Measurements from ENCODE around the gene CPXM1. TPM values are rescaled to one million over a fixed set of nuclear protein-coding genes. Genes with fewer than 3 reads are reported as not detected.
"Not testable (repeated sequence)": the region's sequence is repeated elsewhere in the genome, so short reads cannot be mapped to it uniquely, and the experiment has no call there.

The CPXM1 gene
- total and polyA plus RNA-seq, 7 donors, result 0.27 to 1.3 (median 0.44) TPM

GRCh38 chr20:2835331-2835796 is 34.9 kb upstream of the CPXM1 start:
- peaks cover 0 to 24% of the 10 kb centered on the region in 2 donors for H3K36me3 ChIP-seq (ENCODE audit: insufficient read depth in 1 of 2, low read depth in 1 of 2)
- intact Hi-C loops (cut with DNase I), result no loop called here
- no peak overlapping the region for H3K4me3 ChIP-seq
- WGBS, 3 donors, result 83 to 93% (median 86%) methylated on average over 6 of the region's 6 CpGs
- TF ChIP-seq CTCF (IDR thresholded peaks at IDR 0.05), result no peak
- no peak for ATAC-seq
- DNase-seq, result no peak
- H3K9me3 ChIP-seq, result no peaks in the 10 kb centered on the region
- H3K4me1 ChIP-seq, result peaks cover 4% of the 10 kb centered on the region
- H3K27me3 ChIP-seq (ENCODE audit: insufficient read depth in 3 of 3, low read length in 2 of 3), result no peaks in the 10 kb centered on the region
- no peak overlapping the region for H3K27ac ChIP-seq

GRCh38 chr20:2834401-2835110 is 34.1 kb upstream of the CPXM1 start:
- no peak overlapping the region for H3K4me3 ChIP-seq
- no peaks in the 10 kb centered on the region for H3K9me3 ChIP-seq
- peaks cover 0 to 24% of the 10 kb centered on the region in 2 donors for H3K36me3 ChIP-seq (ENCODE audit: insufficient read depth in 1 of 2, low read depth in 1 of 2)
- ATAC-seq (no peak), DNase-seq (no peak)
- H3K27me3 ChIP-seq (ENCODE audit: insufficient read depth in 3 of 3, low read length in 2 of 3), result no peaks in the 10 kb centered on the region
- H3K27ac ChIP-seq, result no peak overlapping the region
- H3K4me1 ChIP-seq, result no peaks in the 10 kb centered on the region
- WGBS, 3 donors, result 91 to 96% (median 94%) methylated on average over 14 of the region's 14 CpGs
- intact Hi-C loops (cut with DNase I), result no loop called here
- no peak for TF ChIP-seq CTCF (IDR thresholded peaks at IDR 0.05)

GRCh38 chr20:2833761-2834160 is 33.3 kb upstream of the CPXM1 start:
- Histone ChIP-seq H3K4me1 (no peaks in the 10 kb centered on the region), H3K9me3 (no peaks in the 10 kb centered on the region), H3K27ac (no peak overlapping the region), H3K36me3 (ENCODE audit: insufficient read depth in 1 of 2, low read depth in 1 of 2) (peaks cover 0 to 23% of the 10 kb centered on the region in 2 donors), H3K27me3 (ENCODE audit: insufficient read depth in 3 of 3, low read length in 2 of 3) (no peaks in the 10 kb centered on the region), H3K4me3 (no peak overlapping the region)
- no peak for ATAC-seq
- 69 to 88% (median 82%) methylated on average over 1 of the region's 1 CpG for WGBS, 3 donors
- TF ChIP-seq CTCF (IDR thresholded peaks at IDR 0.05), result no peak
- no peak for DNase-seq
- intact Hi-C loops (cut with DNase I), result no loop called here

- ATAC-seq; H3K4me1 ChIP-seq; DNase-seq; H3K4me3 ChIP-seq; H3K9me3 ChIP-seq; intact Hi-C loops (cut with DNase I); H3K27ac ChIP-seq: not testable (repeated sequence)
- Histone ChIP-seq H3K27me3 (ENCODE audit: insufficient read depth in 3 of 3, low read length in 2 of 3) (peaks cover 0 to 24% (median 0%) of the 10 kb centered on the region in 3 donors), H3K36me3 (ENCODE audit: insufficient read depth in 1 of 2, low read depth in 1 of 2) (peaks cover 0 to 10% of the 10 kb centered on the region in 2 donors)
- WGBS, 3 donors, result 73 to 82% (median 74%) methylated on average over 6 to 7 of the region's 7 CpGs
Observed at GRCh38 chr20:2831206-2831605, 30.8 kb upstream of the CPXM1 start.

- DNase-seq, result no peak
Observed at GRCh38 chr20:2829376-2829775, 28.9 kb upstream of the CPXM1 start.

More at GRCh38 chr20:2829376-2829775, 28.9 kb upstream of the CPXM1 start:
- Histone ChIP-seq H3K9me3 (no peaks in the 10 kb centered on the region), H3K36me3 (ENCODE audit: insufficient read depth in 1 of 2, low read depth in 1 of 2) (no peaks in the 10 kb centered on the region), H3K27ac (no peak overlapping the region), H3K27me3 (ENCODE audit: insufficient read depth in 3 of 3, low read length in 2 of 3) (peaks cover 0 to 30% (median 0%) of the 10 kb centered on the region in 3 donors), H3K4me1 (no peaks in the 10 kb centered on the region), H3K4me3 (no peak overlapping the region)
- TF ChIP-seq CTCF (IDR thresholded peaks at IDR 0.05), result no peak
- no peak for ATAC-seq
- 66 to 74% (median 68%) methylated on average over 6 of the region's 6 CpGs for WGBS, 3 donors
- intact Hi-C loops (cut with DNase I), result no loop called here
